ENCODE data around the gene SEMA6A. TPM values are rescaled to one million over a fixed set of nuclear protein-coding genes. Genes with fewer than 3 reads are reported as not detected.

Gene SEMA6A
- total RNA-seq, 1 experiment from 2014 or later = not detected

GRCh38 chr5:116406306-116407041 is 168.1 kb downstream of the SEMA6A start:
- no peaks in the 10 kb centered on the region for H4K20me1 ChIP-seq (ENCODE audit: insufficient read depth, low read depth, low read length)
- no peaks in the 10 kb centered on the region for H3K36me3 ChIP-seq (ENCODE audit: insufficient read depth, low read length)
- no peak overlapping the region for H3K4me3 ChIP-seq (ENCODE audit: low read length)
- H3K9me2 ChIP-seq (replicated peaks; ENCODE audit: insufficient read depth, low read length) = no peaks in the 10 kb centered on the region
- H3K4me2 ChIP-seq (ENCODE audit: low read depth, low read length, poor library complexity, severe bottlenecking) = no peak overlapping the region
- no peaks in the 10 kb centered on the region for H3K9me3 ChIP-seq (ENCODE audit: low read length)
- H3K9ac ChIP-seq (ENCODE audit: low read length) = no peak overlapping the region
- peaks cover 8% of the 10 kb centered on the region for H3K4me1 ChIP-seq (ENCODE audit: low read length)
- no peaks in the 10 kb centered on the region for H3K79me2 ChIP-seq (ENCODE audit: low read length)
- H3K27ac ChIP-seq (ENCODE audit: low read length) = no peak overlapping the region
- H2AFZ ChIP-seq (ENCODE audit: low read length) = no peak overlapping the region
- DNase-seq = no peak
- no peaks in the 10 kb centered on the region for H3K27me3 ChIP-seq (ENCODE audit: low read length)

- Histone ChIP-seq H3K9ac (ENCODE audit: low read length) (no peak overlapping the region), H3K79me2 (ENCODE audit: low read length) (no peaks in the 10 kb centered on the region), H3K27ac (ENCODE audit: low read length) (no peak overlapping the region), H3K9me3 (ENCODE audit: low read length) (no peaks in the 10 kb centered on the region), H4K20me1 (ENCODE audit: insufficient read depth, low read depth, low read length) (no peaks in the 10 kb centered on the region), H3K27me3 (ENCODE audit: low read length) (no peaks in the 10 kb centered on the region), H3K36me3 (ENCODE audit: insufficient read depth, low read length) (no peaks in the 10 kb centered on the region), H3K4me2 (ENCODE audit: low read depth, low read length, poor library complexity, severe bottlenecking) (no peak overlapping the region), H3K4me1 (ENCODE audit: low read length) (peaks cover 8% of the 10 kb centered on the region), H3K4me3 (ENCODE audit: low read length) (no peak overlapping the region), H3K9me2 (replicated peaks; ENCODE audit: insufficient read depth, low read length) (no peaks in the 10 kb centered on the region), H2AFZ (ENCODE audit: low read length) (no peak overlapping the region)
- DNase-seq = peak; percentile 44
These were observed 169.8 kb downstream of the SEMA6A start for GRCh38 chr5:116404792-116405191.

GRCh38 chr5:116404016-116404415 is 170.6 kb downstream of the SEMA6A start:
- Histone ChIP-seq H3K27me3 (ENCODE audit: low read length) (no peaks in the 10 kb centered on the region), H3K4me2 (ENCODE audit: low read depth, low read length, poor library complexity, severe bottlenecking) (no peak overlapping the region), H4K20me1 (ENCODE audit: insufficient read depth, low read depth, low read length) (no peaks in the 10 kb centered on the region), H3K9ac (ENCODE audit: low read length) (no peak overlapping the region), H3K27ac (ENCODE audit: low read length) (no peak overlapping the region), H3K9me3 (ENCODE audit: low read length) (no peaks in the 10 kb centered on the region), H3K4me1 (ENCODE audit: low read length) (peaks cover 8% of the 10 kb centered on the region), H3K36me3 (ENCODE audit: insufficient read depth, low read length) (no peaks in the 10 kb centered on the region), H3K79me2 (ENCODE audit: low read length) (no peaks in the 10 kb centered on the region), H3K9me2 (replicated peaks; ENCODE audit: insufficient read depth, low read length) (no peaks in the 10 kb centered on the region), H3K4me3 (ENCODE audit: low read length) (no peak overlapping the region), H2AFZ (ENCODE audit: low read length) (no peak overlapping the region)
- DNase-seq = no peak

- DNase-seq = no peak
- no peak overlapping the region for H3K4me2 ChIP-seq (ENCODE audit: low read depth, low read length, poor library complexity, severe bottlenecking)
- H3K9ac ChIP-seq (ENCODE audit: low read length) = no peak overlapping the region
- no peak overlapping the region for H3K4me3 ChIP-seq (ENCODE audit: low read length)
- peaks cover 8% of the 10 kb centered on the region for H3K4me1 ChIP-seq (ENCODE audit: low read length)
- no peaks in the 10 kb centered on the region for H3K27me3 ChIP-seq (ENCODE audit: low read length)
- H3K79me2 ChIP-seq (ENCODE audit: low read length) = no peaks in the 10 kb centered on the region
- H3K9me2 ChIP-seq (replicated peaks; ENCODE audit: insufficient read depth, low read length) = no peaks in the 10 kb centered on the region
- no peak overlapping the region for H3K27ac ChIP-seq (ENCODE audit: low read length)
- H3K36me3 ChIP-seq (ENCODE audit: insufficient read depth, low read length) = no peaks in the 10 kb centered on the region
- no peaks in the 10 kb centered on the region for H4K20me1 ChIP-seq (ENCODE audit: insufficient read depth, low read depth, low read length)
- H3K9me3 ChIP-seq (ENCODE audit: low read length) = no peaks in the 10 kb centered on the region
- no peak overlapping the region for H2AFZ ChIP-seq (ENCODE audit: low read length)
These were observed 172.4 kb downstream of the SEMA6A start for GRCh38 chr5:116402235-116402634.

- DNase-seq = no peak
- Histone ChIP-seq H3K4me2 (ENCODE audit: low read depth, low read length, poor library complexity, severe bottlenecking) (no peak overlapping the region), H2AFZ (ENCODE audit: low read length) (no peak overlapping the region)
These were observed 173.0 kb downstream of the SEMA6A start for GRCh38 chr5:116401576-116401975.

GRCh38 chr5:116396476-116397099 is 178.0 kb downstream of the SEMA6A start:
- no peak overlapping the region for H3K9ac ChIP-seq (ENCODE audit: low read length)
- no peaks in the 10 kb centered on the region for H4K20me1 ChIP-seq (ENCODE audit: insufficient read depth, low read depth, low read length)
- H3K27me3 ChIP-seq (ENCODE audit: low read length) = no peaks in the 10 kb centered on the region
- no peaks in the 10 kb centered on the region for H3K9me3 ChIP-seq (ENCODE audit: low read length)
- DNase-seq = no peak
- no peaks in the 10 kb centered on the region for H3K36me3 ChIP-seq (ENCODE audit: insufficient read depth, low read length)
- H3K4me1 ChIP-seq (ENCODE audit: low read length) = no peaks in the 10 kb centered on the region
- H3K27ac ChIP-seq (ENCODE audit: low read length) = no peak overlapping the region
- no peak overlapping the region for H3K4me3 ChIP-seq (ENCODE audit: low read length)
- H3K4me2 ChIP-seq (ENCODE audit: low read depth, low read length, poor library complexity, severe bottlenecking) = no peak overlapping the region
- H3K9me2 ChIP-seq (replicated peaks; ENCODE audit: insufficient read depth, low read length) = no peaks in the 10 kb centered on the region
- H2AFZ ChIP-seq (ENCODE audit: low read length) = no peak overlapping the region
- no peaks in the 10 kb centered on the region for H3K79me2 ChIP-seq (ENCODE audit: low read length)

More at GRCh38 chr5:116401576-116401975, 173.0 kb downstream of the SEMA6A start:
- Histone ChIP-seq H3K36me3 (ENCODE audit: insufficient read depth, low read length) (no peaks in the 10 kb centered on the region), H3K4me1 (ENCODE audit: low read length) (peaks cover 8% of the 10 kb centered on the region), H3K9me3 (ENCODE audit: low read length) (no peaks in the 10 kb centered on the region), H3K27ac (ENCODE audit: low read length) (no peak overlapping the region), H4K20me1 (ENCODE audit: insufficient read depth, low read depth, low read length) (no peaks in the 10 kb centered on the region), H3K9ac (ENCODE audit: low read length) (no peak overlapping the region), H3K79me2 (ENCODE audit: low read length) (no peaks in the 10 kb centered on the region), H3K4me3 (ENCODE audit: low read length) (no peak overlapping the region), H3K27me3 (ENCODE audit: low read length) (no peaks in the 10 kb centered on the region), H3K9me2 (replicated peaks; ENCODE audit: insufficient read depth, low read length) (no peaks in the 10 kb centered on the region)

- Histone ChIP-seq H4K20me1 (ENCODE audit: insufficient read depth, low read depth, low read length) (no peaks in the 10 kb centered on the region), H3K4me3 (ENCODE audit: low read length) (no peak overlapping the region), H3K27ac (ENCODE audit: low read length) (no peak overlapping the region), H3K36me3 (ENCODE audit: insufficient read depth, low read length) (no peaks in the 10 kb centered on the region), H3K9me3 (ENCODE audit: low read length) (no peaks in the 10 kb centered on the region), H2AFZ (ENCODE audit: low read length) (no peak overlapping the region), H3K4me2 (ENCODE audit: low read depth, low read length, poor library complexity, severe bottlenecking) (no peak overlapping the region), H3K27me3 (ENCODE audit: low read length) (no peaks in the 10 kb centered on the region), H3K9me2 (replicated peaks; ENCODE audit: insufficient read depth, low read length) (no peaks in the 10 kb centered on the region), H3K4me1 (ENCODE audit: low read length) (no peaks in the 10 kb centered on the region), H3K9ac (ENCODE audit: low read length) (no peak overlapping the region), H3K79me2 (ENCODE audit: low read length) (no peaks in the 10 kb centered on the region)
- no peak for DNase-seq
These were observed 178.9 kb downstream of the SEMA6A start for GRCh38 chr5:116395631-116396203.

GRCh38 chr5:116395226-116395625 is 179.4 kb downstream of the SEMA6A start:
- Histone ChIP-seq H4K20me1 (ENCODE audit: insufficient read depth, low read depth, low read length) (no peaks in the 10 kb centered on the region), H2AFZ (ENCODE audit: low read length) (no peak overlapping the region)

More at GRCh38 chr5:116395226-116395625, 179.4 kb downstream of the SEMA6A start:
- Histone ChIP-seq H3K4me3 (ENCODE audit: low read length) (no peak overlapping the region), H3K79me2 (ENCODE audit: low read length) (no peaks in the 10 kb centered on the region), H3K36me3 (ENCODE audit: insufficient read depth, low read length) (no peaks in the 10 kb centered on the region), H3K9me2 (replicated peaks; ENCODE audit: insufficient read depth, low read length) (no peaks in the 10 kb centered on the region), H3K9ac (ENCODE audit: low read length) (no peak overlapping the region), H3K4me1 (ENCODE audit: low read length) (no peaks in the 10 kb centered on the region), H3K9me3 (ENCODE audit: low read length) (no peaks in the 10 kb centered on the region), H3K27ac (ENCODE audit: low read length) (no peak overlapping the region), H3K4me2 (ENCODE audit: low read depth, low read length, poor library complexity, severe bottlenecking) (no peak overlapping the region), H3K27me3 (ENCODE audit: low read length) (no peaks in the 10 kb centered on the region)
- no peak for DNase-seq
